DMS53 treated with DMSO at 0.1 percent for 48 hours (cell line): ENCODE results near the gene CACNA1G.

Experiments
- DNase-seq: peaks from one replicate; lab custom pipeline; 2025; ENCODE audit not compliant: unreplicated experiment; lab: John Stamatoyannopoulos, UW

CACNA1G gene

GRCh38 chr17:50547035-50547735 lies 13.3 kb upstream of the CACNA1G start, which contains the start of gene SPATA20:
SPATA20 (plus strand) TSS chr17:50547174; CDS start chr17:50547209, 35 bp downstream.
- peak; percentile 96 for DNase-seq

- DNase-seq = no peak
Measured at GRCh38 chr17:50547736-50548083, 12.8 kb upstream of the CACNA1G start.

- no peak for DNase-seq
Measured at GRCh38 chr17:50548831-50549230, 11.7 kb upstream of the CACNA1G start.

GRCh38 chr17:50549256-50549941 lies 11.1 kb upstream of the CACNA1G start:
- no peak for DNase-seq

GRCh38 chr17:50549969-50550368 lies 10.5 kb upstream of the CACNA1G start:
- DNase-seq = no peak

GRCh38 chr17:50550661-50551432 lies 9.7 kb upstream of the CACNA1G start:
- peak; percentile 74 for DNase-seq

GRCh38 chr17:50551433-50551815 lies 9.1 kb upstream of the CACNA1G start:
- no peak for DNase-seq

GRCh38 chr17:50551884-50552283 lies 8.6 kb upstream of the CACNA1G start:
- DNase-seq = no peak

- no peak for DNase-seq
Measured at GRCh38 chr17:50554201-50554600, 6.3 kb upstream of the CACNA1G start.

- DNase-seq = peak; percentile 35
Measured at GRCh38 chr17:50556803-50557202, 3.7 kb upstream of the CACNA1G start.

GRCh38 chr17:50557630-50558029 lies 2.9 kb upstream of the CACNA1G start:
- no peak for DNase-seq

- no peak for DNase-seq
Measured at GRCh38 chr17:50558091-50558490, 2.4 kb upstream of the CACNA1G start.

GRCh38 chr17:50558581-50558940 lies 2.0 kb upstream of the CACNA1G start:
- DNase-seq = no peak

GRCh38 chr17:50558941-50559614 lies 1.4 kb upstream of the CACNA1G start:
- no peak for DNase-seq

- DNase-seq = peak; percentile 60
Measured at GRCh38 chr17:50559674-50560184, 786 bp upstream of the CACNA1G start.

GRCh38 chr17:50560931-50561745 lies 623 bp downstream of the CACNA1G start:
- DNase-seq = no peak

- no peak for DNase-seq
Measured at GRCh38 chr17:50561746-50562141, 1.2 kb downstream of the CACNA1G start.

- no peak for DNase-seq
Measured at GRCh38 chr17:50562242-50563091, 2.0 kb downstream of the CACNA1G start.

GRCh38 chr17:50563092-50563511 lies 2.6 kb downstream of the CACNA1G start:
- DNase-seq = no peak
